Endothelial cell (in vitro differentiated cells): ENCODE results near the gene LIPM. TPM values are rescaled to one million over a fixed set of nuclear protein-coding genes. Genes with fewer than 3 reads are reported as not detected.

Experiments used
- DNase-seq: peaks from one replicate; pipeline ENCODE4 v3.0.0; 2021; ENCODE audit warnings: low spot score
- H3K27ac Mint-ChIP-seq: one replicate; pipeline ENCODE4 v1.8.0; 2021; ENCODE audit warnings: mixed read lengths, inconsistent platforms; ENCODE audit not compliant: unreplicated experiment
- H3K27me3 Mint-ChIP-seq: one replicate; pipeline ENCODE4 v1.8.0; 2021; ENCODE audit warnings: mild to moderate bottlenecking, moderate library complexity, mixed read lengths, inconsistent platforms; ENCODE audit not compliant: unreplicated experiment
- H3K36me3 Mint-ChIP-seq: one replicate; pipeline ENCODE4 v1.8.0; 2021; ENCODE audit warnings: mild to moderate bottlenecking, low read depth, mixed read lengths, inconsistent platforms; ENCODE audit not compliant: unreplicated experiment
- H3K4me1 Mint-ChIP-seq: one replicate; pipeline ENCODE4 v1.8.0; 2021; ENCODE audit warnings: mild to moderate bottlenecking, mixed read lengths, inconsistent platforms; ENCODE audit not compliant: unreplicated experiment
- H3K4me3 Mint-ChIP-seq: one replicate; pipeline ENCODE4 v1.8.0; 2021; ENCODE audit warnings: mild to moderate bottlenecking, mixed read lengths, inconsistent platforms; ENCODE audit not compliant: unreplicated experiment
- H3K9me3 Mint-ChIP-seq: one replicate; pipeline ENCODE4 v1.8.0; 2021; ENCODE audit warnings: mixed read lengths, inconsistent platforms; ENCODE audit not compliant: unreplicated experiment
- CTCF ChIP-seq: fragments of 200-600 bp; sonication (generic); IDR thresholded peaks from one replicate; pipeline ENCODE4 v1.5.0; 2021; ENCODE audit warnings: antibody characterized with exemption; ENCODE audit not compliant: unreplicated experiment
- total RNA-seq: library from RNA; stranded (reverse); fragmentation: NEBNext Ultra II Directional; extraction: Animal tissue kit (Norgen Biotek cat#: 25700); gene quantifications from one replicate; pipeline ENCODE4 v1.2.1, GENCODE V29; 2021; ENCODE audit not compliant: unreplicated experiment

The LIPM gene
- total RNA-seq, 1 donor from 2014 or later: 0.31 TPM

GRCh38 chr10:88828310-88828709 is 25.8 kb downstream of the LIPM start:
- TF ChIP-seq CTCF: no peak
- no peak overlapping the region for H3K27ac Mint-ChIP-seq
- H3K9me3 Mint-ChIP-seq: no peaks in the 10 kb centered on the region
- H3K27me3 Mint-ChIP-seq: no peaks in the 10 kb centered on the region
- H3K4me3 Mint-ChIP-seq: no peak overlapping the region
- H3K36me3 Mint-ChIP-seq: no peaks in the 10 kb centered on the region
- DNase-seq: no peak
- no peaks in the 10 kb centered on the region for H3K4me1 Mint-ChIP-seq

- no peak for TF ChIP-seq CTCF
- peaks cover 4% of the 10 kb centered on the region for H3K4me1 Mint-ChIP-seq
- H3K27me3 Mint-ChIP-seq: no peaks in the 10 kb centered on the region
- no peak for DNase-seq
- H3K27ac Mint-ChIP-seq: no peak overlapping the region
- H3K4me3 Mint-ChIP-seq: no peak overlapping the region
- no peaks in the 10 kb centered on the region for H3K9me3 Mint-ChIP-seq
- no peaks in the 10 kb centered on the region for H3K36me3 Mint-ChIP-seq
These were observed 28.2 kb downstream of the LIPM start for GRCh38 chr10:88830643-88831268.

GRCh38 chr10:88831709-88832108 is 29.2 kb downstream of the LIPM start:
- no peak overlapping the region for H3K27ac Mint-ChIP-seq
- TF ChIP-seq CTCF: no peak
- no peaks in the 10 kb centered on the region for H3K36me3 Mint-ChIP-seq
- H3K4me1 Mint-ChIP-seq: peaks cover 4% of the 10 kb centered on the region
- H3K27me3 Mint-ChIP-seq: no peaks in the 10 kb centered on the region
- DNase-seq: no peak
- no peak overlapping the region for H3K4me3 Mint-ChIP-seq
- no peaks in the 10 kb centered on the region for H3K9me3 Mint-ChIP-seq

- Mint-ChIP-seq H3K4me3 (no peak overlapping the region), H3K27me3 (no peaks in the 10 kb centered on the region), H3K36me3 (no peaks in the 10 kb centered on the region), H3K9me3 (no peaks in the 10 kb centered on the region), H3K4me1 (peaks cover 4% of the 10 kb centered on the region), H3K27ac (no peak overlapping the region)
- DNase-seq: no peak
- TF ChIP-seq CTCF: no peak
These were observed 29.8 kb downstream of the LIPM start for GRCh38 chr10:88832376-88832775.

- H3K36me3 Mint-ChIP-seq: no peaks in the 10 kb centered on the region
- TF ChIP-seq CTCF: no peak
- no peak overlapping the region for H3K4me3 Mint-ChIP-seq
- no peaks in the 10 kb centered on the region for H3K27me3 Mint-ChIP-seq
- no peaks in the 10 kb centered on the region for H3K9me3 Mint-ChIP-seq
- peaks cover 4% of the 10 kb centered on the region for H3K4me1 Mint-ChIP-seq
- DNase-seq: no peak
- no peak overlapping the region for H3K27ac Mint-ChIP-seq
These were observed 30.6 kb downstream of the LIPM start for GRCh38 chr10:88833156-88833555.
